GM19240 (cell line): Measurements from ENCODE around the gene SPDYE4.
"Not testable (repeated sequence)": the region's sequence is repeated elsewhere in the genome, so short reads cannot be mapped to it uniquely, and the experiment has no call there.

Experiments
- DNase-seq: peaks from one replicate; pipeline ENCODE4 v3.0.0; 2011; ENCODE audit warnings: low spot score; ENCODE audit not compliant: insufficient read length

SPDYE4 gene, protein sequence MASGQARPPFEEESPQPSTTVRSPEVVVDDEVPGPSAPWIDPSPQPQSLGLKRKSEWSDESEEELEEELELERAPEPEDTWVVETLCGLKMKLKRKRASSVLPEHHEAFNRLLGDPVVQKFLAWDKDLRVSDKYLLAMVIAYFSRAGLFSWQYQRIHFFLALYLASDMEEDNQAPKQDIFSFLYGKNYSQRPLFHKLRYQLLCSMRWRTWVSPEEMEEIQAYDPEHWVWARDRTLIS

DNA sequence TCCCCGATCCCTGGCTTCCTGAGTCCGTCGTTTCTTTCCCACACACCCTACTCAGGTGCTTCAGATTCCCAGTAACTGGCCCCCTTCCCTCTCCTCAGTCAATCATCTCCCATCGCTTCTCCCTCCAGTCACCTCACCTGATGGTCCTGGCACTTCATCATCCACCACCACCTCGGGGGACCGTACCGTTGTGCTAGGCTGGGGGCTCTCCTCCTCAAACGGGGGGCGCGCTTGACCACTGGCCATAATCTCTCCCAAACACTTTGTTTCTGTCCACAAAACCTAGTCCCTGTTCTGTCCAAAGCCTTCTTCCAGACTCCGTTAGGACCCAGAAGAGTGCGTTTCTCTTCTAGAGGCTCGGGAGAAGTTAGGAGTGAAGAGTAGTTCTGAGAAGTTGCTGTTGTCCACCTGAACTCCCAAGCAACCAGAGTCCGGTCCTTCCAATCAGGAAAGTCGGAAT lies at the start of gene SPDYE4:
SPDYE4 (minus strand) TSS at position 410 of the 460 bp plus-strand sequence; CDS start at position 246, 164 bp downstream.
- no peak for DNase-seq

DNA sequence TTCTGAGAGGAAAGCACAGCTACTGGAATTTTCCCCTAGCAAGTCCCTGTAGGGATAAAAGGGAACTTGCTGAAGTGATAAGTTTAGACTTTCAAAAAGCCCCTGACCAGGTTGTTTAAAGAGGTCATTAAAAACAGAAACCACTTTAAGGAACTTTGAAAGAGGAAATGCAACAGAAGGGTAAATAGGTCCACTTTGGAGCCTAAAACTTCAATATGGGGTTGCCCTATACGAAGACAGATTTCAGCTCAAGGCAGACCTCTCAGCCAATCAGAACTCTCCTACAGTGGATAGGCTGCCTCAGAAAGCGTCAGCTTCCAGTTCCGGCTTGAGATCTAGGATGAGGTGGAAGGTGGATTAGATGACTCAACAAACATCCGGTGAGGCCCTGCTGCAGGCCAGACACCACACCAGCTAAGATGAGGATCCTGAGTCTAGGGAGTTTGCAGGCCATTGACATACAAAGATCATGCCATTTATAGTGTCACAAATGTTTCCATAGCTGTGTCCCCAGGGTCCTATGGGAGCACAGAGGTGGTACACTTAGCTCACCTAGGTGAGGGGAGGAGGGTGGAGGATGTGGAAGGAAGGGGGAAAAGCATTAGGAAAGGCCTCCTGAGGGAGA lies 48.7 kb upstream of the SPDYE4 start:
- peak; percentile 92 for DNase-seq

DNA sequence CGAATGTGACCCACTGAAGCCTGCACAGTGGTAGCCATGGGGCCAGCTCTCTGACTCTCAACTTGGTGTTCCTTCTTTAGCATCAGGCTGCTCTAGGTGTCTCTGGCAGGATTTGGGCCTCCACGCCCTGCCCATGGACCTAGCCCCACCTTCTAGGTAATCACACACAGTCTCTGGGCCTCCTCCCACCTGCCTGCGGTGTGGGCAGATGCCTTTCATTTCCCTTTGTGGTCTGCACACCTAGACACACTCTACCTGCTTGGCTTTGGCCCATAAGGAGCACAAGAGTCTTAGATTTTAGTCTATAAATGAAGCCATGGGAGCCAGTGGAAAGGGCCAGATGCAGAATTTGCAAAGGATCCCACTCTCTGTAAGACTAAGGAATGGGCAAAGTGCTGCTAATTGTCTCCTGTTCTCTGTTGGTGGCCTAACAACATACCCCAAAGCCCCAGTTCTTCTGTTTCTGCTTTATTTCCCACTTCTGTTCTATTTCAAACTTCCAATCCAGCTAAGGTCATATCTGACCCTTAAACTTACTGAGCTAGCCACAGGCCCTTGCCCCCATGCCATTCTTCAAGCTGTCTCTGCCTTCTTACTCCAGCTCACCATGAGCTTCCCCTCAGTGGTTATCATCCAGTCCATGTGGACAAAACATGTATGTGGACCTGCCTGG lies 48.0 kb upstream of the SPDYE4 start:
- no peak for DNase-seq

DNA sequence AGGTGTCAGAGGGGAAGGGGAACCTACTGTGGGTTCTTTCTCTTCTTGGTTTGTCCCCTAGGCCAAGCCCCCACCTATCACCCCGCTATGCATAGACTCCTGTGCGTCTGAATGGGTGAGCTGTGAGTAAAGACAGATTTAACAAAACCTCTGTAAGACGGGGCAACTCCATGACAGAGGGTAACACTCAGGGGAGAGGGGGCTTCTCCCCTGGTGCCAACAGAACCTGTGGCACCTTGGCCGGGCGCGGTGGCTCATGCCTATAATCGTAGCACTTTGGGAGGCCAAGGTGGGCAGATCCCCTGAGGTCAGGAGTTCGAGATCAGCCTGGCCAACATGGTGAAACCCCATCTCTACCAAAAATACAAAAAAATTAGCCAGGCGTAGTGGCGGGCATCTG lies 47.0 kb upstream of the SPDYE4 start:
- not testable (repeated sequence) for DNase-seq

DNA sequence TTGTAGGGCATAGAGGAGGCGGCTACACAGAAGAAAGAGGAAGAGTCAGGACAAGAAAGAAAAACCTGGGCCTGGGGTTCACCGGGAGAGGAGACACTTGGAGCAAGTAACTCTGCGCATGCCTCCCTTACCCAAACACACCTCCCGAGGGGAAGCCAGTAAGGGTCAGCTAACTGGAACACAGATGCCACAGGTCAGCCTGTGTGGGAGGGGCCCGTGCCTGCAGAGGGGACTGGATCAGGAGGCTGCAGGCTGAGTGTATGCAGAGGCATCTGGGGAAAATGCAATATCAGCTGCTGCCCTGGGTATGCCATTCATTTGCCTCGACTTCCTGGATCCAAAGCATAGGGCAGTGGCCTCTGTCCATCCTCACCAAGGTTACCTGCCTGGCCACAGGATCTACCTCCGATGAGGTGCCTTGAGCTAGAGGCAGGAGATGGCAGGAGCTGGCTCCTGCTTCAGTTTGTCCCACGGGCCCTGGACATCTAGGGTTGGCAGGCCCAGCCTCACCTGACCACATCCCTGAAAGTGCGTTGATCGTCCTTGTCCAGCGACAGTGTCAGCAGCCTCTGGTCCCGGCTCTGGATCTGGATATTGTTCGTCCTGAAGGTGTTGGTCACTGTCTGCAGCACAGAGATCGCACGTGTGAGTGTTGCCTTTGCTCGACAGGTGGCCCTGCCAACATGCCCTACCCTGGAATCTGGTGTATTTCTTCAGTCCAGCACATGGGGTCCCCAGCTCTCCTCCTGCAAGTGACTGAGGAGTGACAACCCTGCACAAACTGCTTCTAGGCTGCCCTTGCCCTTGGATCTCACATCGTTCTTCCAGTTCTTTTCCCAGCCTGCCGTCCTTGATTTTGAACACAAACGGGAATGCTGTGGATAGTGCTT lies 45.4 kb upstream of the SPDYE4 start:
- DNase-seq, result no peak

DNA sequence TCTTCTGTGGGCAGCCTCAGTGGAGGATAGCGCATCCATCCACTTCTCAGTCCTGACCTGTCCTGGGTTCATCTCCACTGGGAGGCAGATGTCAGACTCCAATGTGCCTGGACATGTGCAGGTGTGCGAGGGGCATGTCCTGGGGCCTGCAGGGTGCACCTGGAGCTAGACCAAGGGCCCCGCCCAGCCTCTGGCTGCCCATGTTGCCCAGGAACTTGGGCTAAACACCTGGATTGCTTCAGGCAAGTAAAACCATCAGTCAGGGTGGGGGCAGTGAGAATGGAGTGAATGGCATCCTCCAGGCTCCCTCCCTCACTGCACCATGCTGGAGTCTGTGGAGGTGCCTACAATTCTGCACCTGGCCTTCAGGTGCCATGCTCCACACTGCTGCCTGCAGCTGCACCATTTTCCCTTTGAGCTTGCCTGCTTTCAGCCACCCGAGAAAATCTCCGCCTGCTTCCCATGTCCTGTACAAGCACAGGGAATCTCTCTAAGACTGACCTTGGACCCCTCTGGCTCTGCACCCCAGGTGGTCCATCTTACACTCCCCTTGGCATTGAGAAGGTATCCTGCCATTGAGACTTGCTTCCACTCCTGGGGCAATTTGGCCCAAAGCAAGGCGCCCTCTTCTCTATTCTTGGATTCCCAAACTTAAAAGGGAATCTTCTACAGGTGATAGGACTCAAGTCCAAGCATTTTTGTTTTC lies 42.9 kb upstream of the SPDYE4 start:
- DNase-seq, result no peak

DNA sequence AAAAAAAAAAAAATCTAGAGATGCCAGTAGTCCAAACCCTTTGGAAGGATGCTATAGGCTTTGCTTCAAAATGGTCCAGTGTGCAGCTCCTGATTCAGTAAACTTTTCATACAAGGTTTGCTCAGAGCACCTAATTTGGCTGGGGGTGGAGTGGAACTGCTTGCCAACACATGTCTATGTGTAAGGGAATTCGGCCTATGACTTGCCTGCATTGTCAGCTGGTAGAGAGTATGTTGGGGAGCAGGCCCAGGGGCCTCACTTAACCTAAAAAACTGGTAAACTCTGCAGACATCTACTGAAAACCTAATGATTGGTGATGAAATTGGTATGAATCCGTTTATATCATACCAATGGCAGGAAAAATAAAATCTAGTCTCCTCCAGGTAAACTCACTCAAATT lies 42.3 kb upstream of the SPDYE4 start:
- no peak for DNase-seq

DNA sequence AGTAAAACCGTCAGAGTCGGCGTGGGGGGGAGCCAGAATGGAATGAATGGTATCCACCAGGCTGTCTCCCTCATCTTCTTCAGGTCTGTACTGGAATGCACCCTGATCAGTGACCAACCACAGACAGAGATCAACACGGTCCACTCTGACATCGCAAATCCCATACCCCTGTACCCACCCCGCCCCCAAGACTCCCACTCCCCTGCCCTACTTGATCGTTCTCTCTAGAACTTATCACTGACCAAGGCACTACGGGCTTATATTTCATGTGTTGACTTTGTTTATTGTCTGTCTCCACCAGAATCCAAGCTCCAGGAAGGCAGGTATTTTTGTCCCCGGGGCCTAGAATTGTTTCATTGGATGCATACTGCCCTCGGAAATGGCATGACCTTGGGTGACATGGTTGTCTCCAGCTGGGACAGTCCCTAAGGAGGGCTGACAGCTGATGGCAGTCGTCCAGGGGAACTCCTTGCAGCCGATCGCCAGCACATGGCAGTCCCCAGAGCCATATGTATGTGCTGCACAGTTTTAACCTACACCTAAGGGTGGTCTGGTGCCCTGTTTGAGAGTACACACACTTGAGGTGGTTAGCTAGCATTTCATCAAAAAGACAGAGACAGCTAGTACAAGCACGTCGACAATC lies 41.3 kb upstream of the SPDYE4 start:
- DNase-seq, result no peak

DNA sequence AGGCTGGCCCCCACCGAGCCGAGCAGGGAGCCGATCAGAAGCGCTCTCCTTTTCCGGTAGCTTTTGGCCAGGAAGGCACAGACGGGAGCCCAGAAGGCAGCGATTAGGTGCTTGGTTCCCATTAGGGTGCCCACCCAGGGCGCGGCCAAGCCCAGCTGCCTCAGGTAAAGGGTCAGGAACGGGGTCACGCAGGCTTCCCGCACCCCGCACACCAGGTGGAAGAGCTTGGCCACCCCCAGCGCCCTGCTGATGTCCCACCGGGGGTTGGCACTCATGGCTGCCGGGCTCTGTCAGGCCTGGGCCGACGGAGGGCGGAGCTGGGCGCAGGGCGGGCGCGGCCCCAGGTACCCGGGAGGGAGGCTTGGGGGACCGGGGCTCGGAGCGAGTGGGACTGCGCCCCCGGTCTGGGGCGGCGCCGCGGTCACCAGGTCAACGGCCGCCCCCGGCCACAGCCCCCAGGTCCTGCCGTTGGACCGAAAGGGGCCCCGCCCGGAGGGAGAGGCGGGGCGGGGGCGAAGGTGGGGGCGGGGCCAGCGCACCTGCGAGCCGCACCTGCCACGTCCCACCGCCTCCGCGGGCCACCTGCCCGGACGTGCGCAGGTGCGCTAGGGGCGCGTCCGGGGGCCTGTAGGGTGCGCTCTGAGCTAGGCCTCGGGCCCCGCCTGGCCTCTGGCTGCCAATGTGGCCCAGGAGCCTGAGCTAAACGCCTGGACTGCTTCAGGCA lies 40.7 kb upstream of the SPDYE4 start, which contains the start of gene MFSD6L:
MFSD6L (minus strand) TSS at position 520 of the 724 bp plus-strand sequence; CDS start at position 275, 245 bp downstream.
- no peak for DNase-seq

DNA sequence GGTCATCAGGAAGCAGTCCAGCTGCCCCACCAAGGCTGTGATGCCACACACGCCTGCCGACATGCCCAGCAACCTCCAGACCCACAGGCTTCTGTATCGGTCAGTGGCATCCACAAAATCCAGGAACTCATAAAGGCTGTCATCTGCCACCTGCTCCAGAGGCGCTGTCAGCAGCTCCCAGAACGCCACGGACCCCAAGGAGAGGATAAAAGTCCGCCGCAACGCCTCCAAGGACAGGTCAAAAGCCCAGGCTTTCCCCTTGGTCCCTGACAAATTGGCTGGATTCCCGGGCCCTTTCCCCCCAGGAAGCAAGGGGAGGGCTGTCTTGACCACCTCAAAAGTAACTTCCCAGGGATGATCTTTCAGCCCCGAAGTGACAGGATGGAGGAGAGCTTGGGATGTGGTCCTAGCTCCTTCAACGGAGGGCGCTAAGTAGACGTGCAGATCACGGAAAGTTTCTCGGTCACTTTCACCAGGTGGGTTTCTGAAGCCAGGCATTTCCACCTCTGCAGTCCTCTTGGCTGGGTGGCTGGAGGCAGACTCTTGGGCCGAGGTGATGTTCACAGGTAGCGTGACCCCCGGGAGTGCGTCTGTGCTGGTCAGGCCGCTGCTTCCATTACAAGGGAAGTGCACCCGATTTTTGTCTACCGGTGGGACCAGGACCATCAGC lies 40.0 kb upstream of the SPDYE4 start:
- DNase-seq, result no peak

DNA sequence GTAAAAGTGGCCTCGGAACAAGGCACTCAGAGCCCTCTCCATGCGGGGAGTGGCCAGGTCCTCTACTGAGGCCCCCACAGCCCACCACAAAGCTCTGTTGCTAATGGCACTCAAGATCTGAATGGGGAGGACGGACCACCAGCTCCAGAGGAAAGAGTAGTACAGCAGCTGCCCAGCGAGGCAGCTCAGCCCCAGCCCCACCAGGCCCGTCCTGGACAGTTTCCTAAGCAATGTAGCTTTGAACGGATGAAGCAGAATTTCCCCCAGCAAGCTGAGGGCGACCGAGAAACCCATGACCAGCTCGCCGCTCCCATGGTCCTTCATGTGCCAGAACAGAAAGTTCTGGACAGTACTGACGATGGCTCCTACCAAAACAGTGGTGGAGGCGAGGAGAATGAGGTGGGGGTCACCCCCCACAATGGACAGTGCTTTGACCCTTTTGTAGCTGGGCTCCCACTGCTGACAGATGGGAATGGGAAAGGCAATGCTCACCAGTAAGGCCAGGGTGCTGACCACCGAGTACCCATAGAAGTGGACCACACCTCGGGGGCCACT lies 39.4 kb upstream of the SPDYE4 start:
- no peak for DNase-seq

DNA sequence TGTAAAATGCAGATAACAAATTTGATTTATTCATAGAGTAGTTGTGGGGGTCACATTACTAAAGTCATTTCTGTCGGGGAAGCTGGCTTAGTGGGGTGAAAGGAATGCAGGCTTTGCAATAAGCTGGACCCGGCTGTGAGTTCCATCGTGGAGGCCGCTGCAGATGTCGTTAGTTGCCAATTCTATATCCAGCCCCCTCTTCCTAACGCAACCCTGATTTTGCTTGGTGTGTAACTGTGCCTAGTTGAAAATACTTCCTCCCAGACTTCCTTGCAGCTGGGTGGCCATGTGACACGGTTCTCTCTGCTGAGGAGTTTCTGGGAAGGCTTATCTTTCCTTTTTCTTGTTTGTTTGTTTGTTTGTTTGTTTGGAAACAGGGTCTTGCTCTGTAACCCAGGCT lies 36.3 kb upstream of the SPDYE4 start:
- DNase-seq, result no peak

DNA sequence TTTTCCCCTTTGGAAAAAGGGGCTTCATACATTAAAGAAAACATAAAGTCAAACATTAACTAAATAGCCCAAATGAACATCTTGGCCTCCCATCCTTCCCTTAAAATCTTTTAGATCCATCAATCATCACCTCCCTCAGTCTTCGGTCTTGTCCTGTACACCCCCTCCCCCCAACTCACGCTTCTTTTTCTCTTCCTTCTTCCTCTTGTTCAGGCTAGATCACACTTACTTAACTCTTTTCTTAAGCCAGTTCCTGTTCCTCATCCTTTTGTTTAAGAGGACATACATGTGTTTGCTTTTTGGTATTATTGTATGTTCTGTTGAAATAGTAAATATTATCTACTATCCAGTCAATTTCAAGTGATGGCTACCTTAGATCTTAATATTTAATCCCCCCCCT lies 35.3 kb upstream of the SPDYE4 start:
- DNase-seq, result no peak

DNA sequence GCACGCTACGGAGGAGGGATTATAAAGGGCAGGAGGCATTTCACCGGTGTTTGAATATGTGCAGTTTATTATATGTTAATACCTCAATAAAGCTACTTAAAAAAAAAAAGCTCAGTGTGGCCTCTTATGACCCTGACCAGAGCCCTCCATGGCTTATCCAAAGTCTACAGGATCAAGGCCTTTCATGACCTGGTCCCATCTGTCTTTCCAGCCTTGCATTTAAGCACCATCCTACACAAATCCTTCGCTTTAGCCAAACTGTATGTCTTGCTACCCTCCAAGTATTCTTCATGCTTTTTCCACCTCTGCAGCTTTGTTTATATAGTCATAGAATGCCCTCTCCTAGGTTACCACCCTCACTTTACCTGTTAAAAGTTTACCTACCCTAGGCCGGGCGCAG lies 34.3 kb upstream of the SPDYE4 start:
- no peak for DNase-seq

DNA sequence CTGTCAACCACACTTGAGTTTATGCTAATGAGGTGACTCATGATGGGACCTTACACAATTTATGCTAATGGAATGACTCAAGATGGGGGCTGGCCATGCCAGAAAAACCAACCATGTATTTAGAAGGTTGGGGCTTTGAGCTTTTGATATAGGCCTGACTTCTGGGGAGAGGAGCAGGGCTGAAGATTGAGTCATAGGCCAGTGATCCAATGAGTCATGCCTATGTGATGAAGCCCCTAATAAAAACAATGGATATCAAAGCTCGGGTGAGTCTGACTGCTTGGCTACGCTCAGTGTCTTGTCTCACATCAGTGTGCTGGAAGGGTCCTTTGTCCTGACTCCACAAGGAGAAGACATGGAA lies 33.5 kb upstream of the SPDYE4 start:
- DNase-seq, result no peak

DNA sequence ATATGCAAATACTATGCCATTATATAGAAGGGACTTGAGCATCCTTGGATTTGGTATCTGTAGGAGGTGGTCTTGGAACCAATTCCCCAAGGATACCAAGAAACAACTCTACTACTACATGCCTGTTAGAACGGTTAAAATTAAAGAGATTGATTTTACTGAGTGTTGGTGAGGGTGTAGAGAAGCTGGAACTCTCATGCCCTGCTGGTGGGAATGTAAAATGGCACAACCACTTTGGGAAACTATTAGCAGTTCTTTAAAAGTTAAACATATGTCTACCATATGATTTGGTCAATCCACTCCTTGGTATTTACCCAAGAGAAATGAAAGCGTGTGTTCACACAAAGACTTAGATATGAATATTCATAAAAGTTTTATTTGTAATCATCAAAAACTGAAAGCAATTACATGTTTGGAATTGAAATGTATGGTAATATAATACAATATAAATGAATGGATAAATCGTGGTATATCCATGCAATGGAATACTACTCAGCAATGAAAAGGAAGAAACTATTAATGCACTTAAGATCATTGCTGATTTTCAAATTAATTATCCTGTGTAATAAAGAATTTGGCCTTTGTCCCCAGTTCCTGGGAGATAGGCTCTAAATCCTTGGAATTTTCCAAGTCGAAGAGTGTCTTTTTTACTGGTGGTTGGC lies 33.0 kb upstream of the SPDYE4 start:
- DNase-seq, result no peak

DNA sequence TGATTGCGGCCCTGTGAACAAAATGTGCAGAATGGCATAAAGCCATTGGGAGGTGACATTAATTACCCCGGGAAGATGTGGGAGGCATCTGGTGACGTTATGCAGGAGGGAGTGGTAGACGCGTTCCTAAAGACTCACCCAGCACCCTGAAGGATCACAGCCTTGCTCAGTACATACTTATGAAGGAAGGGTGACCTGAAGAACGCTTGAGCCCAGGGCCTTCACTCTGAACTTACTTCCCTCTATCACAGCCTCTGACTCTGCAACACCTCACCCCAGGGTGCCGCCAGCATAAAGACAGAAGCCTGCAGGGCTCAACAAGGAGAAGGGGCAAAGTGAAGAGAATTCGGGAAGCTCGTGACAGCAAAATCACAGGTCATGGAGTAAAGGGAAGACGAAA lies 31.4 kb upstream of the SPDYE4 start:
- DNase-seq, result no peak

DNA sequence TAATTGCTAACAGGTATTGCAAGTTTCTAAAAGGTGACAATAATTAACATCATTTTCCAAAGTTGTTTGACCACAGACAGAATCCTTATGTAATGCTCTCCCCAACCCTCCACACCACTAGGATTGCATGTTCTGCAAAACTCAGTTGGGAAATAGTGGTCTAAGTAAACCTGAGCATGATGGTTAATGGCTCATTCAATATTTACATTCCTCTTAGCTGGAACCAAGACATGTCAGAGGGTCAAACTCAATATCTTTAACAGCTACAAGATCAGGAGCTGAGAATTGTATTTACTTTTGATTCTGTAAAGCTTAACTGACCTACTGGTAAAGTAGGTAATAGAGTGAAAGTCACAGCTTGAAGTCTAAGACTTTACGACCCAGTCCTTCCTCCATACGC lies 30.7 kb upstream of the SPDYE4 start:
- no peak for DNase-seq
